ENCODE results near the gene MMP24OS. TPM values are rescaled to one million over a fixed set of nuclear protein-coding genes. Genes with fewer than 3 reads are reported as not detected.

Gene MMP24OS
- total and polyA plus RNA-seq, 10 of the 15 experiments (the other 5 are each of a cell fraction or from before 2014, with no cell fraction given): 2.0 to 30.9 (median 10.9) TPM

DNA sequence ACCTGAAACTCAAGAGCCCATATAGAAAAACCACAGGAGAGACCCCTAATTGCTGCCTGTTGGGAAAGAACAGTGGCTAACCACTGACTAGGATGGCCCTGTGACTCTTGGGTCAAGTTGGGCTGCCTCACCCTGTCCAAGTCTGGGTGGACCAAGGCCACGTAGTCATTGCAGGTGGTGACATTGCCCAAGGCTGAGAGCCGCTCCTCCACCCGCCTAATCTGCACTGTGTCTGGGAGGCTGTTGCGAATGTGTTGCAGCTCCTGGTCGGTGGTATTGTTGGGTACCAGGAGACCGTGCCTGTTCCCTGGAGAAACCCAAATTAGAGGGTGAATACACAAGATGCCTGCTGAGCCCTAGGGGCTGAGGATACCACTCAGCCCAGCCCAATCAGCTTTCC, 2.6 kb upstream of the MMP24OS start:
- POLR2A ChIA-PET: interaction anchor here (1.1 kb wide), 1 partner anchor 22 kb away, joined by 3 read pairs; no protein-coding TSS in a partner anchor
- intact Hi-C loops (cut with micrococcal nuclease; ENCODE audit: unreplicated experiment): no loop called here
- DNase-seq (ENCODE audit: low read depth, low spot score) (no peak), FAIRE-seq (no peak), ATAC-seq (no peak)
- H3K27me3 ChIP-seq (replicated peaks in 1 of 2; ENCODE audit: control insufficient read depth in 2 of 2, insufficient read depth in 2 of 2, low read length in 1 of 2): no peaks in the 10 kb centered on the region
- H2AFZ ChIP-seq (ENCODE audit: control insufficient read depth, low read depth, low read length): no peak overlapping the region
- CTCF ChIA-PET: interaction anchor here (0.7 kb wide), 1 partner anchor 229 kb away, joined by 3 read pairs; no protein-coding TSS in a partner anchor
- RAD21 ChIA-PET (ENCODE audit: unreplicated experiment): no interaction called here
- peaks cover 11 to 21% of the 10 kb centered on the region in 2 experiments for H3K36me3 ChIP-seq (ENCODE audit: control insufficient read depth in 2 of 2, insufficient read depth in 2 of 2, low read length in 1 of 2)
- peaks cover 6% of the 10 kb centered on the region; the same call in 1 of the 2 replicates for H4K20me1 ChIP-seq (ENCODE audit: control insufficient read depth, insufficient read depth)
- no peak overlapping the region for H3K27ac ChIP-seq (ENCODE audit: control insufficient read depth, insufficient read depth)
- H3K9me3 ChIP-seq (replicated peaks; ENCODE audit: control insufficient read depth, insufficient read depth, low read length): no peaks in the 10 kb centered on the region
- in situ Hi-C loops (cut with MboI): no loop called here
- H3K4me2 ChIP-seq (ENCODE audit: control insufficient read depth, insufficient read depth): no peak overlapping the region
- H3K79me2 ChIP-seq (ENCODE audit: control insufficient read depth, insufficient read depth, low read length): peaks cover 34% of the 10 kb centered on the region
- SMC1A ChIA-PET (ENCODE audit: uncharacterized antibody, unreplicated experiment): no interaction called here
- peaks cover 11% of the 10 kb centered on the region for H3K4me1 ChIP-seq (ENCODE audit: control insufficient read depth, insufficient read depth, low read length)
- H3K9ac ChIP-seq (ENCODE audit: control insufficient read depth, insufficient read depth, low read length): no peak overlapping the region
- BruUV-seq (replicated peaks): no TSS peak
- TF ChIP-seq EGR1 (IDR thresholded peaks at IDR 0.05; ENCODE audit: borderline replicate concordance in 1 of 2, low read depth in 2 of 2, low read length in 2 of 2) (no peak), IRF3 (IDR thresholded peaks at IDR 0.05) (no peak), WRNIP1 (IDR thresholded peaks at IDR 0.05; ENCODE audit: borderline replicate concordance, low read depth, low read length) (no peak), MYC (IDR thresholded peaks at IDR 0.05; ENCODE audit: insufficient read depth, insufficient read length, insufficient replicate concordance, low read length, severe bottlenecking) (no peak)
- 100% methylated on average over 6 of the region's 6 CpGs for WGBS (ENCODE audit: insufficient coverage, insufficient replicate concordance, low lambda C conversion rate, missing lambda C conversion rate)
- no peak overlapping the region for H3K4me3 ChIP-seq
